ENCODE measurements around the gene HTR1E.
"Not testable (repeated sequence)": the region's sequence is repeated elsewhere in the genome, so short reads cannot be mapped to it uniquely, and the experiment has no call there.

The HTR1E gene

DNA sequence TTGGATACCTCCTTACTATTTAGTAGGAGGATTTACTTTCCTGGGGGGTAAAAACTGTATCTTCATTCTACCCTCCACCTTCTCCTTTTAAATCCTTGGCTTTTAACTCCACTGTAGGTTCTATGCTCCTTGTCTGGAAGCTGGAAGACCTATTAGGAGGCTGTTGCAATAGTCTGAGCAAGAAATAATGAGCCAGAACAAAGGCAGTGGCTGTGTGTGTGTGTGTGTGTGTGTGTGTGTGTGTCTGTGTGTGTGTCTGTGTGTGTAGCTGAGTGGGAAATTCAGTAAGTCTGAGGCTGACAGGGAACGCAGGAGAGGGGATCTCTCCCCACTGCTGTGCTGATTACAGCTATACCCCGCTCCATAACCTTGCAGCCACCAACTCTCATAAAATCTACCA lies 35.8 kb downstream of the HTR1E start:
- no peak for DNase-seq (ENCODE audit: low spot score)

- no peak for DNase-seq (ENCODE audit: low spot score)
Observed at GRCh38 chr6:86978251-86978650, 40.9 kb downstream of the HTR1E start.

- no peak for DNase-seq (ENCODE audit: low spot score)
Observed at GRCh38 chr6:87001494-87001893, 64.2 kb downstream of the HTR1E start.

DNA sequence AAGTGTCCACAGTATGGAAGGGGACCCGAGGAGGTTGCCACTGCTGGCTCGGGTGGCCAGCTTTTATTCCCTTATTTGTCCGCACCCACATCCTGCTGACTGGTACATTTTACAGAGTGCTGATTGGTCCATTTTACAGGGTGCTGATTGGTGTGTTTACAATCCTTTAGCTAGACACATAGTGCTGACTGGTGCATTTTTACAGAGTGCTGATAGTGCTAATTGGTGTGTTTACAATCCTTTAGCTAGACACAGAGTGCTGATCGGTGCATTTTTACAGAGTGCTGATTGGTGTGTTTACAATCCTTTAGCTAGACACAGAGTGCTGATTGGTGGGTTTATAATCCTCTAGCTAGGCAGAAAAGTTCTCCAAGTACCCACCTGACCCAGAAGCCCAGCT lies 65.1 kb downstream of the HTR1E start:
- DNase-seq (ENCODE audit: low spot score), result not testable (repeated sequence)

- not testable (repeated sequence) for DNase-seq (ENCODE audit: low spot score)
Observed at GRCh38 chr6:87006541-87006940, 69.2 kb downstream of the HTR1E start.

DNA sequence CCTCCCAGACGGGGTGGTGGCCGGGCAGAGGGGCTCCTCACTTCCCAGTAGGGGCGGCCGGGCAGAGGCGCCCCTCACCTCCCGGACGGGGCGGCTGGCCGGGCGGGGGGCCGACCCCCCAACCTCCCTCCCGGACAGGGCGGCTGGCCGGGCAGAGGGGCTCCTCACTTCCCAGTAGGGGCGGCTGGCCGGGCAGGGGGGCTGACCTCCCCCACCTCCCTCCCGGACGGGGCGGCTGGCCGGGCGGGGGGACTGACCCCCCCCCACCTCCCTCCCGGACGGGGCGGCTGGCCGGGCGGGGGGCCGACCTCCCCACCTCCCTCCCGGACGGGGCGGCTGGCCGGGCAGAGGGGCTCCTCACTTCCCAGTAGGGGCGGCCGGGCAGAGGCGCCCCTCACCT lies 72.3 kb downstream of the HTR1E start:
- not testable (repeated sequence) for DNase-seq (ENCODE audit: low spot score)

DNA sequence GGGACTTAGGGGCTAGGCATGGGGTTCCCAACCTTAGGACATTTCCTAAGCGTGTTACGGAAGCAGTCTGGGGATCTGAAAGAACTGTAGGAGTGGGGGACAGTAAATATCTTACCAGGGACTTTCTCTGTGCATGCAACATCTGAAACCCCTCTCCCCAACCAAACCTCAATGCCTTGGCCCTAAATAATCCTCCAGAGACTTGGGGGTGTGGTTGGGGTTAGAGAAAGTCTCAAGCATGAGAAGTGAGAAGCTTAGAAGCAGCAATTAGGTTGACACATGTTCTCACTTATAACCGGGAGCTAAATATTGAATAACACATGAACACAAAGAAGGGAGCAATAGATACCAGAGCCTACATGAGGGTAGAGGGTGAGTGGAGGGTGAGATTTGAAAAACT lies 74.7 kb downstream of the HTR1E start:
- DNase-seq (ENCODE audit: low spot score), result no peak

- DNase-seq (ENCODE audit: low spot score), result no peak
Observed at GRCh38 chr6:87012743-87013142, 75.4 kb downstream of the HTR1E start.

- DNase-seq (ENCODE audit: low spot score), result no peak
Observed at GRCh38 chr6:87016772-87017171, 79.4 kb downstream of the HTR1E start.

DNA sequence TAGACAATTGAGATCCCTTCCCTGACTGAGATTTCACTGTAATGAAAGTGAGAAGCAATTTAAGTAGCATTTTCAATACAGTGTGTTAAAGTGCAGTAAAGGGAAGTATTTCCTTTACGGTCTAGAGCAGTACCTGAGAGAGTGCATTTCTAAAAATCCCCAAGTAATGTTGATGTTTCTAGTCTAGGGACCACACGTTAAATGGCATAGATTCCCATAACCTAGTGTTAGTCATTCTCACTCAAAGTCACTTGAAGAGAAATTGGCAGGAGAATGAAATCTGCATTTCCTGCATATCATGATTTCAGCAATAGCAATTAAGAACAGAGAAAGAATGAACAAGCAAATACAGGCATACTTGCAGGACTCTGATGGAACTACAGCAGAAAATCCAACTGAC lies 89.7 kb downstream of the HTR1E start:
- DNase-seq (ENCODE audit: low spot score), result no peak

- peak; percentile 80 for DNase-seq (ENCODE audit: low spot score)
Observed at GRCh38 chr6:87029711-87030314, 92.5 kb downstream of the HTR1E start.

DNA sequence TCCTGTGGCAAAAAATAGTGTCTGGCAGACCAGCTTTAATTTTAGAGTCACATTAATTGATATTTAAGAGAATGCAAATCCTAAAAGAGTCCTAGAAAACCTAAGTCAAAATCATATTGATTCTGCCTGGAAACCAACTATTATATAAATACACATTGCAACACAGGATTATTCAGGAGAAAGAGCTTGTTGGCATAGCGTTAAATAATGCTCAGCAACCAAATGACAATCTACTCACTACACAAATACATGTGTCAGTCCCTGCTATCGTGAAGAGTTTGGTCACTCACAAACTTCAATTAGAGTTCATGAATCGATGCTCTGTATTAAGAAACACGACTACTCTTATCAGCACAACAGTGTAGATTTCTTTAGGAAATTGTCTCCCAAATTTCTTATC lies 103.4 kb downstream of the HTR1E start:
- DNase-seq (ENCODE audit: low spot score), result no peak

- no peak for DNase-seq (ENCODE audit: low spot score)
Observed at GRCh38 chr6:87045521-87046075, 108.3 kb downstream of the HTR1E start.

DNA sequence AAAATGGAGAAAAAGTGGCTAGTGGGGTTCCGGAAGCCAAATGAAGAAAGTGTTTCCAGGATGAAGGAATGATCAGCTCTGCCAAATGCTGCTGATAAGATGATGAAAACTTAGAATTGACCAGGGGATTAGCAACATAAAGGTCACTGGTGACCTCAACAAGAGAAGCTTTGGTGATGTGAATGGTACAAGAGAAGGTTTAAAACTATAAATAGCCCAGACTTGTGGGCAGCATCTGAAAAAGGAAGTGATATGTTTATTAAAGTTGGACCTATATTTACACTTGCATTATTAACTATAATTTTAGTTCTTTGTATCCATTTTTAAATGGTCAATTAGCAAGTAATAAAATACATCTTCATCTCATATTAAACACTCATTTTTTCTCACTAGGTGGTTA lies 112.5 kb downstream of the HTR1E start:
- DNase-seq (ENCODE audit: low spot score), result no peak

- no peak for DNase-seq (ENCODE audit: low spot score)
Observed at GRCh38 chr6:87053312-87053711, 116.0 kb downstream of the HTR1E start.

- DNase-seq (ENCODE audit: low spot score), result no peak
Observed at GRCh38 chr6:87054143-87054833, 117.0 kb downstream of the HTR1E start.

- DNase-seq (ENCODE audit: low spot score), result no peak
Observed at GRCh38 chr6:87059943-87060342, 122.6 kb downstream of the HTR1E start.

GRCh38 chr6:87065117-87065516 lies 127.8 kb downstream of the HTR1E start:
- DNase-seq (ENCODE audit: low spot score), result no peak
